SK-N-DZ (cell line): ENCODE results near the gene RAP2B. TPM values are rescaled to one million over a fixed set of nuclear protein-coding genes. Genes with fewer than 3 reads are reported as not detected.
"Not testable (repeated sequence)": the region's sequence is repeated elsewhere in the genome, so short reads cannot be mapped to it uniquely, and the experiment has no call there.

Experiments used
- DNase-seq: peaks from one replicate; pipeline ENCODE4 v3.0.0-alpha.2; 2015; ENCODE audit warnings: low spot score
- polyA plus RNA-seq, 2 experiments: library from polyadenylated mRNA; depleted of rRNA; stranded (reverse); fragments of >200 nt; gene quantifications; 2 replicates each; pipeline ENCODE4 v1.2.3, GENCODE V29; 2014

RAP2B gene
- polyA plus RNA-seq (2014; cell fraction: cytosol; rRNA removed): 0.75 and 0.91 TPM in 2 replicates
- polyA plus RNA-seq (2014; cell fraction: nucleus; rRNA removed): 0.22 and 0.42 TPM in 2 replicates

- peak; percentile 63 for DNase-seq
Measured at GRCh38 chr3:153161714-153162512, at the start of gene RAP2B. RAP2B (plus strand) TSS chr3:153162226; CDS start chr3:153162694, 468 bp downstream.

GRCh38 chr3:153113541-153113940 lies 48.5 kb upstream of the RAP2B start:
- no peak for DNase-seq

GRCh38 chr3:153114270-153114669 lies 47.8 kb upstream of the RAP2B start:
- not testable (repeated sequence) for DNase-seq

- no peak for DNase-seq
Measured at GRCh38 chr3:153115326-153115725, 46.7 kb upstream of the RAP2B start.

GRCh38 chr3:153127788-153128187 lies 34.2 kb upstream of the RAP2B start:
- no peak for DNase-seq

GRCh38 chr3:153129426-153129825 lies 32.6 kb upstream of the RAP2B start:
- DNase-seq: no peak

GRCh38 chr3:153129866-153130265 lies 32.2 kb upstream of the RAP2B start:
- no peak for DNase-seq

GRCh38 chr3:153130312-153130977 lies 31.6 kb upstream of the RAP2B start:
- DNase-seq: no peak

GRCh38 chr3:153137626-153138025 lies 24.4 kb upstream of the RAP2B start:
- no peak for DNase-seq

- no peak for DNase-seq
Measured at GRCh38 chr3:153138276-153139210, 23.5 kb upstream of the RAP2B start.

- DNase-seq: no peak
Measured at GRCh38 chr3:153142961-153143360, 19.1 kb upstream of the RAP2B start.

- no peak for DNase-seq
Measured at GRCh38 chr3:153144071-153144470, 18.0 kb upstream of the RAP2B start.

GRCh38 chr3:153144779-153145178 lies 17.2 kb upstream of the RAP2B start:
- DNase-seq: no peak

- DNase-seq: no peak
Measured at GRCh38 chr3:153145454-153145853, 16.6 kb upstream of the RAP2B start.

GRCh38 chr3:153146191-153147053 lies 15.6 kb upstream of the RAP2B start:
- no peak for DNase-seq

GRCh38 chr3:153150991-153151390 lies 11.0 kb upstream of the RAP2B start:
- no peak for DNase-seq

GRCh38 chr3:153155786-153156185 lies 6.2 kb upstream of the RAP2B start:
- DNase-seq: not testable (repeated sequence)

- DNase-seq: no peak
Measured at GRCh38 chr3:153158189-153158588, 3.8 kb upstream of the RAP2B start.

- DNase-seq: no peak
Measured at GRCh38 chr3:153158961-153159735, 2.9 kb upstream of the RAP2B start.
